GM21529 (cell line): ENCODE data around the gene SYVN1.
"Not testable (repeated sequence)": the region's sequence is repeated elsewhere in the genome, so short reads cannot be mapped to it uniquely, and the experiment has no call there.

ENCODE experiments used
- ATAC-seq: cut with Tn5 transposase; IDR thresholded peaks from one replicate; pipeline ENCODE4 v1.9.1; 2021; ENCODE audit not compliant: unreplicated experiment

The SYVN1 gene

GRCh38 chr11:65151331-65151899 lies 17.1 kb upstream of the SYVN1 start:
- ATAC-seq: no peak

GRCh38 chr11:65150509-65151299 lies 16.4 kb upstream of the SYVN1 start:
- no peak for ATAC-seq

GRCh38 chr11:65150131-65150508 lies 15.8 kb upstream of the SYVN1 start:
- not testable (repeated sequence) for ATAC-seq

GRCh38 chr11:65148657-65149056 lies 14.3 kb upstream of the SYVN1 start:
- no peak for ATAC-seq

GRCh38 chr11:65147352-65148075 lies 13.2 kb upstream of the SYVN1 start:
- ATAC-seq: no peak

- ATAC-seq: no peak
These were observed 7.7 kb upstream of the SYVN1 start for GRCh38 chr11:65141896-65142494.

- ATAC-seq: no peak
These were observed 2.3 kb upstream of the SYVN1 start for GRCh38 chr11:65136515-65137096.

GRCh38 chr11:65135633-65136145 lies 1.4 kb upstream of the SYVN1 start:
- no peak for ATAC-seq

GRCh38 chr11:65134952-65135632 lies 773 bp upstream of the SYVN1 start:
- peak; percentile 66 for ATAC-seq

GRCh38 chr11:65133724-65134123 lies 595 bp downstream of the SYVN1 start:
- ATAC-seq: no peak

- no peak for ATAC-seq
These were observed 1.2 kb downstream of the SYVN1 start for GRCh38 chr11:65132988-65133700.

GRCh38 chr11:65132238-65132987 lies 1.9 kb downstream of the SYVN1 start:
- peak; percentile 39 for ATAC-seq

- ATAC-seq: no peak
These were observed 2.5 kb downstream of the SYVN1 start for GRCh38 chr11:65131895-65132237.

GRCh38 chr11:65131417-65131776 lies 2.9 kb downstream of the SYVN1 start:
- ATAC-seq: no peak

GRCh38 chr11:65130631-65131416 lies 3.5 kb downstream of the SYVN1 start:
- ATAC-seq: no peak

- no peak for ATAC-seq
These were observed 4.5 kb downstream of the SYVN1 start for GRCh38 chr11:65129649-65130441.

- no peak for ATAC-seq
These were observed 5.9 kb downstream of the SYVN1 start for GRCh38 chr11:65128182-65129145.
